NCI-H128 (cell line): Measurements from ENCODE around the gene MTM1.

Experiments
- DNase-seq: peaks from one replicate; lab custom pipeline; 2025; ENCODE audit not compliant: unreplicated experiment; lab: John Stamatoyannopoulos, UW

MTM1 gene

GRCh38 chrX:150655788-150656187 is 87.4 kb downstream of the MTM1 start:
- DNase-seq: no peak

GRCh38 chrX:150663073-150663472 is 94.7 kb downstream of the MTM1 start:
- DNase-seq: no peak

- peak; percentile 74 for DNase-seq
Observed at GRCh38 chrX:150664290-150664689, 95.9 kb downstream of the MTM1 start.

GRCh38 chrX:150676221-150676620 is 107.8 kb downstream of the MTM1 start:
- DNase-seq: no peak

- DNase-seq: peak; percentile 11
Observed at GRCh38 chrX:150680974-150681373, 112.6 kb downstream of the MTM1 start.

- no peak for DNase-seq
Observed at GRCh38 chrX:150683112-150683511, 114.7 kb downstream of the MTM1 start.

GRCh38 chrX:150683536-150684146 is 115.2 kb downstream of the MTM1 start:
- peak; percentile 2 for DNase-seq

- no peak for DNase-seq
Observed at GRCh38 chrX:150688911-150689451, 120.6 kb downstream of the MTM1 start.

- no peak for DNase-seq
Observed at GRCh38 chrX:150690126-150690525, 121.7 kb downstream of the MTM1 start.

GRCh38 chrX:150692296-150692695 is 123.9 kb downstream of the MTM1 start:
- DNase-seq: no peak

- DNase-seq: no peak
Observed at GRCh38 chrX:150692831-150693724, 124.7 kb downstream of the MTM1 start, which contains the start of gene MTMR1. TSS of gene MTMR1 (plus strand) at chrX:150693396. CDS start at chrX:150693531, 135 bp downstream.

- DNase-seq: peak; percentile 9
Observed at GRCh38 chrX:150693725-150694574, 125.5 kb downstream of the MTM1 start.

- no peak for DNase-seq
Observed at GRCh38 chrX:150694738-150695410, 126.5 kb downstream of the MTM1 start.

GRCh38 chrX:150696331-150696730 is 127.9 kb downstream of the MTM1 start:
- no peak for DNase-seq

GRCh38 chrX:150696866-150697265 is 128.4 kb downstream of the MTM1 start:
- DNase-seq: no peak

- DNase-seq: no peak
Observed at GRCh38 chrX:150697641-150698040, 129.2 kb downstream of the MTM1 start.

GRCh38 chrX:150698981-150699380 is 130.6 kb downstream of the MTM1 start:
- DNase-seq: no peak

GRCh38 chrX:150700107-150700506 is 131.7 kb downstream of the MTM1 start:
- DNase-seq: no peak

- no peak for DNase-seq
Observed at GRCh38 chrX:150701377-150701776, 133.0 kb downstream of the MTM1 start.

GRCh38 chrX:150702966-150703694 is 134.7 kb downstream of the MTM1 start:
- no peak for DNase-seq
